HG02588 (cell line): ENCODE data around the gene NTM.

ENCODE experiments used
- ATAC-seq: cut with Tn5 transposase; IDR thresholded peaks from one replicate; pipeline ENCODE4 v1.9.1; 2021; ENCODE audit warnings: mild to moderate bottlenecking, moderate library complexity; ENCODE audit not compliant: unreplicated experiment

Gene NTM

GRCh38 chr11:131632971-131633370 is 262.6 kb downstream of the NTM start:
- ATAC-seq = no peak

- ATAC-seq = no peak
Measured at GRCh38 chr11:131633921-131634715, 263.7 kb downstream of the NTM start.

- ATAC-seq = no peak
Measured at GRCh38 chr11:131637469-131638175, 267.2 kb downstream of the NTM start.

GRCh38 chr11:131638889-131639288 is 268.5 kb downstream of the NTM start:
- no peak for ATAC-seq

GRCh38 chr11:131640320-131640719 is 269.9 kb downstream of the NTM start:
- no peak for ATAC-seq

- ATAC-seq = no peak
Measured at GRCh38 chr11:131642756-131643531, 272.5 kb downstream of the NTM start.

- no peak for ATAC-seq
Measured at GRCh38 chr11:131644204-131644795, 273.9 kb downstream of the NTM start.

- ATAC-seq = no peak
Measured at GRCh38 chr11:131645237-131645636, 274.8 kb downstream of the NTM start.

GRCh38 chr11:131649856-131650255 is 279.4 kb downstream of the NTM start:
- ATAC-seq = no peak

- no peak for ATAC-seq
Measured at GRCh38 chr11:131652231-131652630, 281.8 kb downstream of the NTM start.

GRCh38 chr11:131653260-131653659 is 282.8 kb downstream of the NTM start:
- ATAC-seq = no peak

- no peak for ATAC-seq
Measured at GRCh38 chr11:131654849-131655248, 284.4 kb downstream of the NTM start.

GRCh38 chr11:131656179-131656838 is 285.9 kb downstream of the NTM start:
- ATAC-seq = no peak

GRCh38 chr11:131656839-131657211 is 286.4 kb downstream of the NTM start:
- no peak for ATAC-seq

GRCh38 chr11:131658414-131658813 is 288.0 kb downstream of the NTM start:
- no peak for ATAC-seq

GRCh38 chr11:131658952-131659351 is 288.5 kb downstream of the NTM start:
- ATAC-seq = no peak

GRCh38 chr11:131659931-131660330 is 289.5 kb downstream of the NTM start:
- ATAC-seq = no peak

- no peak for ATAC-seq
Measured at GRCh38 chr11:131661132-131661531, 290.7 kb downstream of the NTM start.

- no peak for ATAC-seq
Measured at GRCh38 chr11:131662317-131662972, 292.0 kb downstream of the NTM start.

- no peak for ATAC-seq
Measured at GRCh38 chr11:131662993-131663392, 292.6 kb downstream of the NTM start.
